Activated CD4-positive, alpha-beta T cell treated with anti-CD3 and anti-CD28 coated beads for 36 hours (primary cell): ENCODE data around the gene GNAS. TPM values are rescaled to one million over a fixed set of nuclear protein-coding genes. Genes with fewer than 3 reads are reported as not detected.
A peak's percentile ranks its signal among the peaks of the same experiment; 100 is the strongest.

Source experiments
- ATAC-seq: fragments of 200-7000 bp; cut with Tn5 transposase; one replicate; pipeline ENCODE4 v1.10.0; 2021; ENCODE audit warnings: mild to moderate bottlenecking, moderate library complexity
- CTCF ChIA-PET: fragments of 350-600 bp; sonication (Branson Sonifier 250); formaldehyde crosslinking; loops from one replicate; lab custom pipeline; 2021; ENCODE audit warnings: antibody characterized with exemption; lab: Charles Lee
- POLR2A ChIA-PET: fragments of 350-600 bp; sonication (Branson Sonifier 250); formaldehyde crosslinking; loops from one replicate; lab custom pipeline; 2021; ENCODE audit warnings: antibody characterized with exemption, inconsistent platforms; lab: Charles Lee
- DNase-seq: peaks from one replicate; pipeline ENCODE4 v3.0.0-alpha.2; 2020
- H3K27ac Mint-ChIP-seq: one replicate; pipeline ENCODE4 v1.8.0; 2021; ENCODE audit warnings: mixed read lengths
- H3K27me3 Mint-ChIP-seq: one replicate; pipeline ENCODE4 v1.8.0; 2021; ENCODE audit warnings: mixed read lengths
- H3K36me3 Mint-ChIP-seq: one replicate; pipeline ENCODE4 v1.8.0; 2021; ENCODE audit warnings: low read depth, mixed read lengths
- H3K4me1 Mint-ChIP-seq: one replicate; pipeline ENCODE4 v1.8.0; 2021; ENCODE audit warnings: mixed read lengths
- H3K4me3 Mint-ChIP-seq: one replicate; pipeline ENCODE4 v1.8.0; 2021; ENCODE audit warnings: mild to moderate bottlenecking, moderate library complexity, mixed read lengths
- H3K9me3 Mint-ChIP-seq: one replicate; pipeline ENCODE4 v1.8.0; 2021; ENCODE audit warnings: low read depth, mixed read lengths
- intact Hi-C, 2 experiments: fragments of 100-400 bp; cut with DNase I in 1 of 2; cut with micrococcal nuclease in 1 of 2; formaldehyde crosslinking; loops; one replicate each; pipeline versions ENCODE4 v1.14.2 to v1.15.1; 2022 to 2024; cut with DNase I, micrococcal nuclease
- total RNA-seq, 2 experiments: library from RNA; stranded (reverse); gene quantifications; one replicate each; pipeline ENCODE4 v1.2.3, GENCODE V29; 2021

The GNAS gene
- total RNA-seq, 2 experiments from 2014 or later = 713 to 965 TPM

DNA sequence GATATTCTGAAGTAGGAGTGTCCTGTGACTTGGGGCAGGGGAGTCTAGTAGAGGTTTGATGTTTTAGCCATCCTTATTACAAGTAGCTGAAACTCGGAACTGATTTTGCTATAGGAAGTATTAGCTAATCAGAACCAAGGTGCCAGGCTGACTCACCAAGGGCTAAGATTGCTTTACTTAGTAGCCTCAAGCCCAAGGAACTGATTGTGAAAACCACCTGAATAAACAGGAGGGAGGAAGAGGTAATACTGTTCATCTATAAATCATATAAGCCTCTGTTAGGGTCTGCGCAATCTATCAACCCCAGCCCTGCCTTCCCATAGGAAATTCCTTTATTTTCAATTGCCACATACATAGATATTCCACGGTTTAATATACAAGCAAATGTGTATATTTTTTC is 54.4 kb downstream of the GNAS start:
- DNase-seq = no peak
- intact Hi-C loops = loop anchor here (1.0 to 5.0 kb wide), 2 partner anchors 14 to 75 kb away; partner anchors contain the start of gene NELFCD (in 1 of the 2)
- Mint-ChIP-seq H3K9me3 (no peaks in the 10 kb centered on the region), H3K27me3 (no peaks in the 10 kb centered on the region), H3K27ac (peak overlapping the region; percentile 92), H3K4me3 (peak overlapping the region; percentile 48), H3K36me3 (peaks cover 81% of the 10 kb centered on the region), H3K4me1 (peaks cover 54% of the 10 kb centered on the region)
- ChIA-PET POLR2A (interaction anchor here (0.5 to 1.9 kb wide), 2 partner anchors 10 to 1287 kb away, joined by 3 to 7 read pairs; partner anchors contain the start of gene ZBP1), CTCF (interaction anchor here (0.6 to 1.5 kb wide), 3 partner anchors 124 to 410 kb away, joined by 3 to 4 read pairs (median 4); no protein-coding TSS in a partner anchor)
- peak; percentile 53 for ATAC-seq

DNA sequence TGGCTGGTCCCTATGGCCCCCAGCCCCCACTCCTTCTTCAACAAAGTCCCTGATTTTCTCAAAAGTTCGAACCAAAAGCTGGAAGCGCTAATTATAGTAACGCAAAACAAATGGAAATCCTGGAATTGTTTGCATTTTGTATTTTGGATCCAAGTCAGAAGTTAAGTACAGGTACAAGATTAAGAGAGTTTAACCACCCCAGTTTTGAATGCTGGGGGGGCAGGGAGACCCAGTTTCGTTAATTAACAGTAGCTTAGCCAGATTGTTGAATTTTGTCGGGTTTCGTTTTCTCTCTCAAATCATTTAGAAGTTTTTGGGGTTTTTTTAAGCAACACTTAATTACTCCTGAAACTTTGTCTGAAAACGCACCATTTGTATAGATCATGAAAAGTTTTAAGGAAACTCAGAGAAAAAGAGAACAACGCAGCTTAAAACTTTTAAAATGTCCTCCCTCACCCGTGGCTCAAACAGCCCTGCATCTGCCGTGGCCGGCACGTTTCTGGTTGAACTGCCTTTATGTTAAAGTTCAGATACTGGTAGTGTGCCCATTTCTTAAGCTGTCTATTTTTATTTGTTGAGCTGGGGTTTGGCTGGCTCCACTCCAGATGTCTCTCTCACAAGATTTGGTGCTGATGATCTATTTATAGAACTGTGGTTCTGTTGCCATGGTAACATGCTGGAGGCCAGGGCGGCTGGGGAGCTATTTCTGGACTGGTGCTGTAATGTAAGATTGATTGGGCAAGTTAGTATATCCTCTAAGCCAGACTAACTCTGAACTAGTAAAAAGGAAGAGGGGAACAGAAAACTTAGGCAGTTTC is 55.0 kb downstream of the GNAS start:
- peak; percentile 77 for ATAC-seq
- Mint-ChIP-seq H3K9me3 (no peaks in the 10 kb centered on the region), H3K27ac (peak overlapping the region; percentile 92), H3K27me3 (no peaks in the 10 kb centered on the region), H3K4me1 (peaks cover 49% of the 10 kb centered on the region), H3K4me3 (peak overlapping the region; percentile 48), H3K36me3 (peaks cover 78% of the 10 kb centered on the region)
- POLR2A ChIA-PET = interaction anchor here (0.5 to 1.9 kb wide), 3 partner anchors 10 to 1287 kb away, joined by 3 to 7 read pairs (median 4); partner anchors contain the start of gene ZBP1
- intact Hi-C loops = loop anchor here (1.0 to 5.0 kb wide), 2 partner anchors 14 to 75 kb away; partner anchors contain the start of gene NELFCD (in 1 of the 2)
- CTCF ChIA-PET = interaction anchor here (0.6 to 1.5 kb wide), 4 partner anchors 60 to 409 kb away, joined by 3 to 4 read pairs (median 4); no protein-coding TSS in a partner anchor
- peak; percentile 70 for DNase-seq

DNA sequence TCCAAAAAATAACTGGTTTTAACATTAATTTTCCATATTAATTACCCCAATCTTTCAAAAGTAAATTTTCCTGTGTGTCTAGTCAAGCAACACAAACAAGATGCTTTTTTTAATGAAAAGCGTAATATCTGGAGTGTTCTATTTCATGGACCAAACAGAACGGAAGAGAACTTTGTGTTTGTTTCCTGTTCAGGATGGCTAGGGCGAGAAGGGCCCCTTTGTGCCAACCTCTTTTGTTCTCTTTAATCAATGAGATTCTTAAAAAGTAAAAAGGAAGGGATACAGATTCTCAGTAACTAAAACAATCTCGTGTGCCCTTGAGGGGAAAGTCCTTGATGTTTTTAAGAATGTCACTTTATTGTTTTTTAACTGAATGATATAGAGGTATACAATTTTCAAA is 55.7 kb downstream of the GNAS start:
- Mint-ChIP-seq H3K4me1 (peaks cover 46% of the 10 kb centered on the region), H3K4me3 (peak overlapping the region; percentile 48), H3K36me3 (peaks cover 74% of the 10 kb centered on the region), H3K9me3 (no peaks in the 10 kb centered on the region), H3K27me3 (no peaks in the 10 kb centered on the region), H3K27ac (peak overlapping the region; percentile 92)
- ATAC-seq = no peak
- ChIA-PET CTCF (interaction anchor here (0.9 to 1.5 kb wide), 2 partner anchors 59 to 123 kb away, joined by 3 to 4 read pairs; no protein-coding TSS in a partner anchor), POLR2A (interaction anchor here (0.7 kb wide), 1 partner anchor 9 kb away, joined by 4 read pairs; no protein-coding TSS in a partner anchor)
- intact Hi-C loops = loop anchor here in 1 of 2 experiments (5.0 kb wide), 1 partner anchor 74 kb away; the partner anchor contains the start of gene NELFCD
- no peak for DNase-seq

GRCh38 chr20:58908941-58909340 is 56.4 kb downstream of the GNAS start:
- peaks cover 67% of the 10 kb centered on the region for H3K36me3 Mint-ChIP-seq

DNA sequence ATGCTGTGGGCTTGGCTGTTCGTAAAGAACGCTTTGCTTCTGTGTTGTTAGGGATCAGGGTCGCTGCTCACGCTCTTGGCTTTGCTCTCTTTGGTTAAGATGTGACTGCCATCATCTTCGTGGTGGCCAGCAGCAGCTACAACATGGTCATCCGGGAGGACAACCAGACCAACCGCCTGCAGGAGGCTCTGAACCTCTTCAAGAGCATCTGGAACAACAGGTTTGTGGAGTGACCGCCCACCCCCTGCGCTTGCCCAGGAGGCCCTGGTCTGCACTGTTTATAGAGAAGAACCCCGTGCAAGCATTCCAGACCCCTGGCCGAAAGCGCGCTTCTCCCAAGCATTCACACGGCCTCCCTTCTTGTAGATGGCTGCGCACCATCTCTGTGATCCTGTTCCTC is 57.1 kb downstream of the GNAS start:
- Mint-ChIP-seq H3K9me3 (no peaks in the 10 kb centered on the region), H3K4me1 (peaks cover 35% of the 10 kb centered on the region), H3K36me3 (peaks cover 63% of the 10 kb centered on the region), H3K27me3 (no peaks in the 10 kb centered on the region), H3K4me3 (no peak overlapping the region), H3K27ac (no peak overlapping the region)
- intact Hi-C loops = loop anchor here in 1 of 2 experiments (5.0 kb wide), 1 partner anchor 73 kb away; the partner anchor contains the start of gene NELFCD
- ATAC-seq = no peak
- POLR2A ChIA-PET = no interaction called here
- DNase-seq = no peak
- CTCF ChIA-PET = interaction anchor here (0.6 kb wide), 2 partner anchors 79 to 699 kb away, joined by 3 to 4 read pairs; no protein-coding TSS in a partner anchor

More at GRCh38 chr20:58908941-58909340, 56.4 kb downstream of the GNAS start:
- ChIA-PET CTCF (interaction anchor here (0.6 kb wide), 1 partner anchor 79 kb away, joined by 4 read pairs; no protein-coding TSS in a partner anchor), POLR2A (no interaction called here)
- intact Hi-C loops = loop anchor here in 1 of 2 experiments (5.0 kb wide), 1 partner anchor 73 kb away; the partner anchor contains the start of gene NELFCD
- ATAC-seq (no peak), DNase-seq (no peak)
- Mint-ChIP-seq H3K27ac (no peak overlapping the region), H3K4me3 (no peak overlapping the region), H3K27me3 (no peaks in the 10 kb centered on the region), H3K4me1 (peaks cover 38% of the 10 kb centered on the region), H3K9me3 (no peaks in the 10 kb centered on the region)

GRCh38 chr20:58910473-58910872 is 58.0 kb downstream of the GNAS start:
- Mint-ChIP-seq H3K27me3 (no peaks in the 10 kb centered on the region), H3K27ac (no peak overlapping the region), H3K9me3 (no peaks in the 10 kb centered on the region), H3K4me1 (peaks cover 27% of the 10 kb centered on the region), H3K36me3 (peaks cover 55% of the 10 kb centered on the region), H3K4me3 (no peak overlapping the region)
- DNase-seq = no peak
- ATAC-seq = no peak
- POLR2A ChIA-PET = no interaction called here
- CTCF ChIA-PET = interaction anchor here (0.6 kb wide), 1 partner anchor 1415 kb away, joined by 3 read pairs; no protein-coding TSS in a partner anchor
- intact Hi-C loops = no loop called here

DNA sequence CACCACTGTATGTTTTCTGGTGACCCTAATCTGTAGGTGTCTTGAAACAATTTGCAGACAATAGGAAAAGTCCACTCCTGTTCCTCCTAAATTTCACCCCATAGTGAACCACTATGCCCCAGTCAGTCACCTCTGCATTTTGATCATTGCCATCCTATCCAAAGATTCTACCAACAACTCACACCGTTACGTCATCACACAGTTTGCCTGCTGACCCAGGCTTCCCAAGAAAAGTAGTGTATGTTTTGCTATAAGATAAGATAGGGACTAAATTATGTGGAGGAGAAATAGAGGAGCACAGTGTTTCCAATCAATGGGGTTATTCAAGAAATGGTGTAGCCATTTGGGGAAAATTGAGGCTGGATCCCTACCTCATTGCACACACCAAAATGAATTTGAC is 58.8 kb downstream of the GNAS start:
- Mint-ChIP-seq H3K27ac (no peak overlapping the region), H3K4me1 (peaks cover 20% of the 10 kb centered on the region), H3K9me3 (no peaks in the 10 kb centered on the region), H3K36me3 (peaks cover 50% of the 10 kb centered on the region), H3K27me3 (no peaks in the 10 kb centered on the region), H3K4me3 (no peak overlapping the region)
- POLR2A ChIA-PET = no interaction called here
- DNase-seq (no peak), ATAC-seq (no peak)
- intact Hi-C loops = no loop called here
- CTCF ChIA-PET = interaction anchor here (0.6 kb wide), 1 partner anchor 1416 kb away, joined by 3 read pairs; no protein-coding TSS in a partner anchor

DNA sequence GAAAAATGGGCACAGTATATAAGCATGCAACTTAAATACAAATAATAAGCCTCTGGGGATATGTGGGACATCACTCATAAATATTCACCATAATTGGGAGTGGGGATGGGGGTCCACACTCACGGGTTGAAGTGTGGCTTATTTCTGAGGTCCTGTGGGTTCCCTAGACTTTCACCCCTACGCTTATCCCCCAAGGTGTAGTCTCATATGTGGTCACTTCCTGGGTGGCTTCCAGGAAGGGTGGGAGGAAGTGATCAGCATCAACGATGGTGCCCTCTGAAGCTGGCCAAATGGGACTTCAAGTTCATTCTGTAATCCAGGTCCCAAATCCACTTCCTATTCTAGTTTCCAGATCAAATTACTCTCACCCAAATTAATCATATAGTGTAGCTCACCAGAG is 59.5 kb downstream of the GNAS start:
- intact Hi-C loops = no loop called here
- Mint-ChIP-seq H3K27ac (no peak overlapping the region), H3K9me3 (no peaks in the 10 kb centered on the region), H3K4me1 (peaks cover 16% of the 10 kb centered on the region), H3K36me3 (peaks cover 45% of the 10 kb centered on the region), H3K27me3 (no peaks in the 10 kb centered on the region), H3K4me3 (no peak overlapping the region)
- ATAC-seq = no peak
- ChIA-PET CTCF (interaction anchor here (1.0 kb wide), 1 partner anchor 42 kb away, joined by 4 read pairs; no protein-coding TSS in a partner anchor), POLR2A (no interaction called here)
- DNase-seq = no peak

GRCh38 chr20:58913079-58913478 is 60.6 kb downstream of the GNAS start:
- Mint-ChIP-seq H3K27me3 (no peaks in the 10 kb centered on the region), H3K9me3 (no peaks in the 10 kb centered on the region), H3K36me3 (peaks cover 34% of the 10 kb centered on the region), H3K4me3 (no peak overlapping the region), H3K27ac (no peak overlapping the region), H3K4me1 (peaks cover 5% of the 10 kb centered on the region)
- intact Hi-C loops = no loop called here
- ChIA-PET CTCF (interaction anchor here (1.0 kb wide), 1 partner anchor 43 kb away, joined by 4 read pairs; no protein-coding TSS in a partner anchor), POLR2A (no interaction called here)
- no peak for ATAC-seq
- DNase-seq = no peak

DNA sequence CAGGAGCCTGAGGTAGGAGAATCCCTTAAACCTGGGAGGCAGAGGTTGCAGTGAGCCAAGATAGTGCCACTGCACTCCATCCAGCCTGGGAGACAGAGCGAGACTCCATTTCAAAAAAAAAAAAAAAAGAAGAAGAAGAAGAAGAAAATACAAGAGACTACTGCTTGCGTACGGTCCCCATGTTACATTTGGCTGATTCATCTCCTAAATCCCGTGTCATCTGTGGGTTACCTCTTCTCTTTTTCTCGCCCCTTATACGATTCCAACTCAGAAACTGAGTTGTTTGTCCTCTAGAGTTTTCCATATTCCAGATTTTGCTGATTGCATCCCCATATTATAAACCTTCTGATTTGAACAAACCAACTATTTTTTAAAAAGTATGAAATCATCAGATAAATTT is 66.1 kb downstream of the GNAS start:
- Mint-ChIP-seq H3K4me1 (no peaks in the 10 kb centered on the region), H3K9me3 (no peaks in the 10 kb centered on the region), H3K4me3 (no peak overlapping the region), H3K27ac (no peak overlapping the region), H3K27me3 (no peaks in the 10 kb centered on the region), H3K36me3 (no peaks in the 10 kb centered on the region)
- DNase-seq = no peak
- ChIA-PET CTCF (no interaction called here), POLR2A (interaction anchor here (0.5 kb wide), 1 partner anchor 72 kb away, joined by 3 read pairs; no protein-coding TSS in a partner anchor)
- no peak for ATAC-seq
- intact Hi-C loops = no loop called here

DNA sequence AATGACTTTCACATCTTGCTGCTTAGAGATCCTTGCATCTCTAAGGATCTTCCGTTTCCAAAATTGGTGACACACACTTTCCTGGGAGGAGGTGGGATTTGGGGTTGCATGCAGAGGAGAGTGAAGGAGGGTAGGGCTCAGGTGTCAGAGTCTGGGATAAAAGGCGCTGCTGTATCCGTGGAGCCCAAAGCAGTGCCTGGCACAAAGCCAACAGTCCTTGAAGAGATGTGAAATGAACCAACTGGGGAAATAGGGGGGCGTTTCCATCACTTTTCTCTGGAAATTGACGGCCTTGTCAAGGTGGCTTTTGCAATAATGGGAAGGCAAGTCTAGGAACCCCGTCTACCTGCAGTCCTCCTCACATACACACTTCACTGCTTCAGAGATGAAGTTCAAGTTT is 69.0 kb downstream of the GNAS start:
- Mint-ChIP-seq H3K4me3 (no peak overlapping the region), H3K9me3 (no peaks in the 10 kb centered on the region), H3K27me3 (no peaks in the 10 kb centered on the region), H3K4me1 (no peaks in the 10 kb centered on the region), H3K27ac (no peak overlapping the region), H3K36me3 (no peaks in the 10 kb centered on the region)
- intact Hi-C loops = no loop called here
- no peak for ATAC-seq
- no peak for DNase-seq
- CTCF ChIA-PET = no interaction called here
- POLR2A ChIA-PET = no interaction called here
